ENCODE data around the gene PPARD.
"Not testable (repeated sequence)": the region's sequence is repeated elsewhere in the genome, so short reads cannot be mapped to it uniquely, and the experiment has no call there.

The PPARD gene

DNA sequence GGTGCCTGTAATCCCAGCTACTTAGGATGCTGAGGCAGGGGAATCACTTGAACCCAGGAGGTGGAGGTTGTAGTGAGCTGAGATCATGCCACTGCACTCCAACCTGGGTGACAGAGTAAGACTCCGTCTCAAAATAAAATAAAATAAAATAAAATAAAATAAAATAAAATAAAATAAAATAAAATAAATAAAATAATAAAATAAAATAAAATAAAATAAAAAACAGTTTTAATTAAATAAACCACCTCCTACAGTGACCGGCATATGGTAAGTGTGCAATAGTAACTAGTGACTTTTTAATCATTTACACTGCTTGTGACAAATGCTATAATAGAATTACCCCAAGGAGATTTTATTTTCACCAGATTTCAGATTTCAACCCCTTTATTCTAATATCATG, 33.8 kb upstream of the PPARD start:
- Mint-ChIP-seq H3K27ac (peak overlapping the region; percentile 96), H3K36me3 (peaks cover 14% of the 10 kb centered on the region)

DNA sequence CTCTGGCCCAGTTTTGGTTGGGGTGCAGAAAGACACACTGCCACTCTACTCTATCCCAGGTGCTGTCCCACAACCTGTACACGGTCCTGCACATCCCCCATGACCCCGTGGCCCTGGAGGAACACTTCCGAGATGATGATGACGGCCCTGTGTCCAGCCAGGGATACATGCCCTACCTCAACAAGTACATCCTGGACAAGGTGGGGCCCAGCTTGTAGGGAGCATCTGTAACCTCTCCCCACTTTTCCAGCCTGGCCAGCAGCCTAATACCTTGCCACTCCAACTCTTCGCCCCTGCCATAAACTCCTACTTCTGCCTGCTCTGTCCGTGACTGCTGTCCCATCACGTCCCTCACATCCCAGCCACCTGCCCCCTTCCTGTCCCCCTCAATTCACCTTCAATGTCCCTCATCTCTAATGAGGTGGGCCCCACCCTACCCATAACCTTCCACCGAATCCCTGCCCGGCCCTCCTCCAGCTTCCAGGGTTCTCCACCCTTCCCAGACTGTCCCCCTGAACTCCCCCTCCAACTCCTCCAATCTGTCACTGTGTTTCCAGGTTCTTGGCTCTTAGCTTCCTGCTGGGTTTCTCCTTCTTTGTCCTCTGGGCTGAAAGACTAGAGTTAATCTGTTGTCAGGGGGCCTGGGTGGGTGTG, 32.6 kb upstream of the PPARD start:
- no peaks in the 10 kb centered on the region for H3K27me3 Mint-ChIP-seq
- peaks cover 83% of the 10 kb centered on the region for H3K4me1 Mint-ChIP-seq
- peaks cover 12% of the 10 kb centered on the region for H3K36me3 Mint-ChIP-seq
- H3K9me3 Mint-ChIP-seq = no peaks in the 10 kb centered on the region
- peak overlapping the region; percentile 96 for H3K27ac Mint-ChIP-seq
- peak overlapping the region; percentile 80 for H3K4me3 Mint-ChIP-seq

More for the DNA sequence above, 33.8 kb upstream of the PPARD start:
- not testable (repeated sequence) for H3K27me3 Mint-ChIP-seq, H3K9me3 Mint-ChIP-seq
- Mint-ChIP-seq H3K4me3 (peak overlapping the region; percentile 57), H3K4me1 (peaks cover 80% of the 10 kb centered on the region)

DNA sequence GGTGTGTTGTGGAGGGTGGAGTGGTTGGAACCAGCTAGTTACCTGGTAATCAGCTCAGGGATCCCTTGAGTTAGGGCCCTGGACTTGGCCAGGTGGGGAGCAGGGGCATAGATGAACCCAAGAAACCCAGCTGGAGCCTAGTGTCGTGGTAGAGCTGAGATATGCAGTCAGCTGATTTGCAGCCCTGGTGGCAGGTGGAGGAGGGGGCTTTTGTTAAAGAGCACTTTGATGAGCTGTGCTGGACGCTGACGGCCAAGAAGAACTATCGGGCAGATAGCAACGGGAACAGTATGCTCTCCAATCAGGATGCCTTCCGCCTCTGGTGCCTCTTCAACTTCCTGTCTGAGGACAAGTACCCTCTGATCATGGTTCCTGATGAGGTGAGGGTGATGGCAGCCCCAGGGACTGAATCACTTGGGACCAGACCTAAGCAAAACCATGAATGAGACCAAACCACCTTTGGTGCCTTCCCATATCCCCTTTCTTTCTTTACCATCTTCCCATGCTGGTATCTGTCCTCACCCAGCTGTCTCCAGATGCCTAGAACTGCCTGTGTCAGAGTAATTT, 32.0 kb upstream of the PPARD start:
- Mint-ChIP-seq H3K4me3 (peak overlapping the region; percentile 80), H3K36me3 (peaks cover 12% of the 10 kb centered on the region), H3K27me3 (no peaks in the 10 kb centered on the region), H3K9me3 (no peaks in the 10 kb centered on the region), H3K4me1 (peaks cover 89% of the 10 kb centered on the region), H3K27ac (peak overlapping the region; percentile 96)

DNA sequence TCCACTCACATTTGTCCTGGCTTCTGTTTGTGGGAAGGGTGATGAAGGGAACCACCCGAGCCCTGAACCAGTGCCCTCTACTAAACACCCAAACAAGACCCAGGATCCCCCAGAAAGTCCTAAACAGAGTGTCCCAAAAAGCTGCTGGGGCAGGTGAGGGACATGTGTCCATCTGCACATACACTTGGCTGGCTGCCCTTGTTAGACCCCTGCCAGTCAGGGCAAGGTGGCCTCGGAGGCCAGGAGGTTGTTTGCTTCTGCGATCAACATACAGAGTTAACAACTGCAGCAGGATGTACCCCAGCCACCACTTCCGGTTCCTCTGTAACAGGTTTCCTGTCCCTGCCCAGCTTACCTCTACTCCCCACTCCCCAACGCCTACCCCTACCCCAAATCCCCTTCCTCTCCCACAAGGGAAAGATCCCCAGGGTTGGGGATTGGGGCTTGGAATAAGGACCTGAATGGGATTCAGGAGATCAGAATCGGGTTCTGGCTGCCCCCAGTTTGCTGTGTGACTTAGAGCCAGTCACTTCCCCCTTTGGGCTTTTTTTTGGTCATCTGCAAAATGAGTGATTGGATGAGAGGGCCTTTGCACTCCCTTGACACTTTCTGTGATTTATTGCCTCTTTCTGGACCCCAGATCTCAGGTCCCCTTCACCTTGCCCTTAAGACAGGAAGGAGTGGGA, 30.8 kb upstream of the PPARD start:
- Mint-ChIP-seq H3K4me1 (peaks cover 94% of the 10 kb centered on the region), H3K9me3 (no peaks in the 10 kb centered on the region), H3K27me3 (no peaks in the 10 kb centered on the region), H3K4me3 (peak overlapping the region; percentile 80), H3K36me3 (peaks cover 11% of the 10 kb centered on the region), H3K27ac (peak overlapping the region; percentile 96)

DNA sequence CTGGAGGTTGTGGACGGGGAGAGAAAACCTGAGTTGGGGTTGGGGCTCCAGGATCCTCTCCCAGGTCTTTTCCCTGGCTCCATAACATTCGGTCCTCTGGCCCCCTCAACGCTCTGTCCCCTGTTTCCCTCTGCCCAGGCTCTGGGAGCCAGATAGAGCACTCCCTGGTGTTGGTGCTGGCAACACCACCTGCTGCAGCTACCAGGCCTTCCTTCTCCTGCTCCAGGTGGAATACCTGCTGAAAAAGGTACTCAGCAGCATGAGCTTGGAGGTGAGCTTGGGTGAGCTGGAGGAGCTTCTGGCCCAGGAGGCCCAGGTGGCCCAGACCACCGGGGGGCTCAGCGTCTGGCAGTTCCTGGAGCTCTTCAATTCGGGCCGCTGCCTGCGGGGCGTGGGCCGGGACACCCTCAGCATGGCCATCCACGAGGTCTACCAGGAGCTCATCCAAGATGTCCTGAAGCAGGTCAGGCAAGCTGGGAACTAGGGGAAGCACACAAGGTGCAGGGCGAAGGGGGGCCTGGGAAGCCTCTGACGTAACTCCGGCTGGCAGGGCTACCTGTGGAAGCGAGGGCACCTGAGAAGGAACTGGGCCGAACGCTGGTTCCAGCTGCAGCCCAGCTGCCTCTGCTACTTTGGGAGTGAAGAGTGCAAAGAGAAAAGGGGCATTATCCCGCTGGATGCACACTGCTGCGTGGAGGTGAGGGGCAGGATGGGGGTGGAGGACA, 30.1 kb upstream of the PPARD start:
- Mint-ChIP-seq H3K27ac (peak overlapping the region; percentile 96), H3K27me3 (no peaks in the 10 kb centered on the region), H3K36me3 (peaks cover 12% of the 10 kb centered on the region), H3K9me3 (no peaks in the 10 kb centered on the region), H3K4me1 (peaks cover 94% of the 10 kb centered on the region), H3K4me3 (peak overlapping the region; percentile 80)

DNA sequence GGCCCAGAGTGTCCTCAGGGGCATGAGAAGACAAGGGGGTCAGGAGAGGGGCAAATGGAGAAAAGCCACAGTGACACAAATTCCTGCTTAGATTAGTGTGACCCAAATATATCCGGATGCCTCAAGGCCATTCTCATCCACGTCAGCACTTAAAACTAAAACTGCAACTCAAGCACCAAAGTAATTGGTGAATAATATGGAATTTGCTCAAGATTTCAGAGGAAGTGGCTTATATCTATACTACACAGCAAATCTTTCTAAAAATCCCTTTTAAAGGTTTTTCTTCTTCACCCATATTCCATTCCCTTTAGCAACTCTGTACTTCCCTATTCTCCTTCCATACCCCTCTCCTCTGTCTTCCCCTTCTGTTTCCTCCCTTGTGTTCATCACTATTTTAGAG, 29.6 kb upstream of the PPARD start:
- H3K27me3 Mint-ChIP-seq = no peaks in the 10 kb centered on the region
- peaks cover 15% of the 10 kb centered on the region for H3K36me3 Mint-ChIP-seq
- H3K4me1 Mint-ChIP-seq = peaks cover 94% of the 10 kb centered on the region
- no peaks in the 10 kb centered on the region for H3K9me3 Mint-ChIP-seq
- peak overlapping the region; percentile 96 for H3K27ac Mint-ChIP-seq
- H3K4me3 Mint-ChIP-seq = peak overlapping the region; percentile 80

DNA sequence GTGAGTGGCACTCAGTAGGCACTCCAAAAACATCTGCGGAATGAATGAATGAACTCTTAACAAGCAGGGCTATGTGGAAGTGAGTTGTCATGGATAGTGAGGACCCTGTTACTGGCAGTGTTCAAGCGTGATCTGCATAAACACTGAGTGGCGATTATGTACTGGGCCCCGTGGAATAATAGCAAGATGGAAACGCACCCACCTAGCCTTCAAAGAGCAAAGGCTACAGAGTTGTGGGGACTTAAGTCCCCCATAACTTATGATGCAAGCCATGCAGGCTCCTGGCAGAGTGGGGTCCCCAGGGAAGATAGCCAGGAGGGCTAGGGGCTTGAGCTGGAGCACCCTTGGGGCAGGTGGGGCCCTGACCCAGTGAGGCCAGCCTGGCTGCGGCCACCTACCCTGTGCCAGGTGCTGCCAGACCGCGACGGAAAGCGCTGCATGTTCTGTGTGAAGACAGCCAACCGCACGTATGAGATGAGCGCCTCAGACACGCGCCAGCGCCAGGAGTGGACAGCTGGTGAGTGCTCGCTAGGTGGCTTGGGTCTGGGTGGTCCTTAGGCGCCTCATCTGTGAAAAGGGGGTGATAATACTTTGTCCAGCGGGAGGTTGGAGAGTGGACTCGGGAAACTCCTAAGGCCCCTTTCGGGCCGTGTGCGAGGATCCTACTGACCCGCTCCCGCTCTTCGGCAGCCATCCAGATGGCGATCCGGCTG, 24.7 kb upstream of the PPARD start:
- Mint-ChIP-seq H3K4me3 (no peak overlapping the region), H3K27me3 (no peaks in the 10 kb centered on the region), H3K27ac (peak overlapping the region; percentile 62), H3K36me3 (peaks cover 24% of the 10 kb centered on the region), H3K4me1 (peaks cover 76% of the 10 kb centered on the region), H3K9me3 (no peaks in the 10 kb centered on the region)

DNA sequence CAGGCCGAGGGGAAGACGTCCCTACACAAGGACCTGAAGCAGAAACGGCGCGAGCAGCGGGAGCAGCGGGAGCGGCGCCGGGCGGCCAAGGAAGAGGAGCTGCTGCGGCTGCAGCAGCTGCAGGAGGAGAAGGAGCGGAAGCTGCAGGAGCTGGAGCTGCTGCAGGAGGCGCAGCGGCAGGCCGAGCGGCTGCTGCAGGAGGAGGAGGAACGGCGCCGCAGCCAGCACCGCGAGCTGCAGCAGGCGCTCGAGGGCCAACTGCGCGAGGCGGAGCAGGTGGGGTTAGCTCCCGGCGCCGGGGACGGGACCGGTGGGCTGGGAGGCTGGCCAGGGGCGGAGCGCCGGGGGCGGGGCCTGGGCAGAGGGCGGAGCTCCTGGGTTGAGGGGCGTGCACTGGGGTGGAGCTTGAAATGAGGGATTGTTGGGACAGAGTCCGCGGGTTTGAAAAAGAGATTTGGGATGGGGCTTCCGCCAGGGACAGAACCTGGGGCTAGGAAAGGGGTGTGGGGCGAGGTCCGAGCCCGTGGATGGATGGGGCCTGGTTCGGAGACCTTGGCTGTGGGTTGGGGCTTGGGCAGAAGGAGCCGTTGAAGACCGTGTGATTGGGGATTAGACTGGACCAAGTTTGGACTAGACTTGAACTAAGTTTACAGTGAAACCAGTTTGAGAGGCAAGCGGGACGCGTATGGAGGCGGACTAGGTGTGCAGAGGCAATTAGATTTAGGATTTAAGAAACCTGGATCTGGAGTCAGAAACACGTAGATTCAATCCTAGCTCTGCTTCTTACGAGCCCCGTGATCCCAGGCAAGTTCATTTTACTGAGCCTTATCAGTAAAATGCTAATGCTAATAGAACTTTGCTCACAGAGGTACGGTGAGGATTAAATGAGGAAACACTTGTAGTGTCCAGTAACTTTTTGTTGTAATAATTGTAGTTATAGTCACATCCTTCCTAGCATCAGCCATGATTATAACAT, 23.9 kb upstream of the PPARD start:
- peak overlapping the region; percentile 59 for H3K27ac Mint-ChIP-seq
- H3K4me3 Mint-ChIP-seq = no peak overlapping the region
- H3K36me3 Mint-ChIP-seq = peaks cover 25% of the 10 kb centered on the region
- H3K9me3 Mint-ChIP-seq = no peaks in the 10 kb centered on the region
- peaks cover 70% of the 10 kb centered on the region for H3K4me1 Mint-ChIP-seq
- no peaks in the 10 kb centered on the region for H3K27me3 Mint-ChIP-seq

DNA sequence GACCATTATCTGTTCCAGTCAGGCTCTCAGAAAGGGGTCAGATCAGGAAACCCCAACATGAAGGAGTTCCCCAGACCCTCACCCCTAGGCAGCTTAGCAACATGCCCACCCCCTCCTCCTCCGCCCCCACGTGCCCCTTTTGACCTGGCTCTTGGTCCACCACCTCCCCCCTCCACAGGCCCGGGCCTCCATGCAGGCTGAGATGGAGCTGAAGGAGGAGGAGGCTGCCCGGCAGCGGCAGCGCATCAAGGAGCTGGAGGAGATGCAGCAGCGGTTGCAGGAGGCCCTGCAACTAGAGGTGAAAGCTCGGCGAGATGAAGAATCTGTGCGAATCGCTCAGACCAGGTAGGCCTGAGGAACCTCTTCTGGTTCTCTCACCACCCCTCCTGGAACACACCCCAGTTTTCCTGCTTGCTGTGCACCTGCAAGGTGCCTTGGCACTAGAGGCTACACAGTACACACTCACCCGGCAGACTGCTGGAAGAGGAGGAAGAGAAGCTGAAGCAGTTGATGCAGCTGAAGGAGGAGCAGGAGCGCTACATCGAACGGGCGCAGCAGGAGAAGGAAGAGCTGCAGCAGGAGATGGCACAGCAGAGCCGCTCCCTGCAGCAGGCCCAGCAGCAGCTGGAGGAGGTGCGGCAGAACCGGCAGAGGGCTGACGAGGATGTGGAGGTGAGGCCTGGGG, 22.9 kb upstream of the PPARD start:
- no peaks in the 10 kb centered on the region for H3K9me3 Mint-ChIP-seq
- H3K27me3 Mint-ChIP-seq = no peaks in the 10 kb centered on the region
- peaks cover 60% of the 10 kb centered on the region for H3K4me1 Mint-ChIP-seq
- no peak overlapping the region for H3K27ac Mint-ChIP-seq
- peaks cover 22% of the 10 kb centered on the region for H3K36me3 Mint-ChIP-seq
- H3K4me3 Mint-ChIP-seq = no peak overlapping the region

DNA sequence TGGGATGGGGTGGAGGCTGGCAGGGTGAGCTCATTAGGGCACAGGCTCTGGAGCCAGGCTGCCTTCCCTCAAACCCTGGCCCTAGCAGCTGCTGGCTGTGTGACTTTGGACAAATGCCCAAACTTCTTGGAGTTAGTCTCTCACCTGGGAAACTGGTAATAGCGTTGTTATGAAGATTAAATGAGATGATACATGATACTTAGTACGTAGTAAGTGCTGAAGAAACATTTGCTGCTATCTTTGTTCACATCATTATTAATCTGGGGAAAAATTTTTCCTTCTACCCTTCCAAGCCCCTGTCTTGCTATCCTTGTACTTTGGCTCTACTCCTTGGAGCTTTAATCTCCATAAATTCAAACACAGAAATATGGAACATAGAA, 22.3 kb upstream of the PPARD start:
- Mint-ChIP-seq H3K4me1 (peaks cover 54% of the 10 kb centered on the region), H3K4me3 (no peak overlapping the region), H3K36me3 (peaks cover 20% of the 10 kb centered on the region), H3K9me3 (no peaks in the 10 kb centered on the region), H3K27me3 (no peaks in the 10 kb centered on the region), H3K27ac (peak overlapping the region; percentile 65)

DNA sequence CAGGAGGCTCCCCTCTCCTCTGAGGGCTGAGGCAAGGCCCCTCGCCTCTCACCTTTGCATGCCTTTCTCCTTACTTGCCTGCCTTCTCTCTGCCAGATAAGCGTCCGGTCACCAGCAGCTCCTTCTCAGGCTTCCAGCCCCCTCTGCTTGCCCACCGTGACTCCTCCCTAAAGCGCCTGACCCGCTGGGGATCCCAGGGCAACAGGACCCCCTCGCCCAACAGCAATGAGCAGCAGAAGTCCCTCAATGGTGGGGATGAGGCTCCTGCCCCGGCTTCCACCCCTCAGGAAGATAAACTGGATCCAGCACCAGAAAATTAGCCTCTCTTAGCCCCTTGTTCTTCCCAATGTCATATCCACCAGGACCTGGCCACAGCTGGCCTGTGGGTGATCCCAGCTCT, 21.3 kb upstream of the PPARD start:
- H3K9me3 Mint-ChIP-seq = no peaks in the 10 kb centered on the region
- no peak overlapping the region for H3K27ac Mint-ChIP-seq
- peaks cover 20% of the 10 kb centered on the region for H3K36me3 Mint-ChIP-seq
- no peaks in the 10 kb centered on the region for H3K27me3 Mint-ChIP-seq
- peaks cover 46% of the 10 kb centered on the region for H3K4me1 Mint-ChIP-seq
- H3K4me3 Mint-ChIP-seq = no peak overlapping the region

DNA sequence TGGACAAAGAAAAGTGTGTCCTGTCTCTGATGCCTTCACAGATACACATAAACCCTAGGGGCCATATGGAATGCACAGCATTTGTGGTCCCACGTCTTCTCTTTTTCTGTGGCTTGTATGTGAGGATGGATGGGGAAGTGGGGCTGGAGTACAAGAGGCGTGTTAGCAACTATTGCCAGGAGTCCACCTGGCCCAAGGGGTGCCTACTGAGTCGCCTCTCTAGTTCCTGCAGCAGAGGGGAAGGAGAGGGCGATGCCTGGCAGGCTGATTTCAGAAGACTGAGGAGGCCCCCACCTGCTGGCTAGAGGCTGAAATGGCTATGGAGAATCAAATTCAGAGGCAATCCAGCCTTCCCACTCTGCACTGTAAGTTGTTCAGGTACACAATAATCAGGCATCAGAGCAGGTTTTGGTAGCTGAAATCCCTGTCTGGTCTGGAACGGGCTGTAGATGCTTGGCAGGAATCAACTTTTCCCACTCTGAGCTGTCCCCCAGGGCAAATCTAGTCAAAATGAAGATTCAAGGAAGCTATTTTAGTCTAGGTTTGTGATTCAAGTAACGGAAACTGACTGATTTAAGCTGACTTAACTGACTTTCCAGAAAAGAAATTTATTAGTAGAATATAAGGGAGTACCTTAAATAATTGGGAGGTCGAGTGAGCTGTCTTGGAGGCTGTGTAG, 14.9 kb upstream of the PPARD start:
- H3K4me3 Mint-ChIP-seq = peak overlapping the region; percentile 57
- peaks cover 9% of the 10 kb centered on the region for H3K36me3 Mint-ChIP-seq
- H3K4me1 Mint-ChIP-seq = peaks cover 23% of the 10 kb centered on the region
- no peaks in the 10 kb centered on the region for H3K9me3 Mint-ChIP-seq
- no peaks in the 10 kb centered on the region for H3K27me3 Mint-ChIP-seq
- peak overlapping the region; percentile 88 for H3K27ac Mint-ChIP-seq

DNA sequence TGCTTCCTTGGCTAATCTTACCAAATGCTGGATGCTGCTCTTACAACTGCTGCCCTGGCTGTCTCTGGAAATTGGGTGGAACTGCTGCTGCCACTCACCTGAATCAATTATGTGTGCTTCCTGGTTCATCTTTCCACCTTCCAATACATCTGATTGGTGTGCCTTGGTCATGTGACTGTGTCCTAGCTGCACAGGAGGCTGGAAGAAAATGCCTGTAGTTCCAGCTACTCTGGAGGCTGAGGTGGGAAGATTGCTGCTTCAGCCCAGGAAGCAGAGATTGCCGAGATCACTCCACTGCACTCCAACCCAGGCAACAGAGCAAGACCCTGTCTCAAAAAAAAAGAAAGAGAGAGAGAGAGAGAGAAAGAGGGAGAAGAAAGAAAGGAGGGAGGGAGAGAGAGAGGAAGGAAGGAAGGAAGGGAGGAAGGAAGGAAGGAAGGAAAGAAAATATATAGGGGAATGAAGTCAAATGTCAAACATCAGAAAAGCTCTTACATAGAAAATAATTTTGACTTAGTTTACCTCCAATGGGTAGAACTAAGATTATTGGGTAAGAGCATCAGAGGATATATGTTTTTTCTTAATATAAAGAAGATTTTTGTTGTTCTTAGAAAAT, 14.1 kb upstream of the PPARD start:
- Mint-ChIP-seq H3K4me1 (peaks cover 26% of the 10 kb centered on the region), H3K27me3 (no peaks in the 10 kb centered on the region), H3K27ac (peak overlapping the region; percentile 87), H3K9me3 (no peaks in the 10 kb centered on the region), H3K36me3 (peaks cover 9% of the 10 kb centered on the region), H3K4me3 (no peak overlapping the region)

Data from activated naive CD4-positive, alpha-beta T cell treated with anti-CD3 and anti-CD28 coated beads, Interleukin-2, amount 50 U/mL, for 24 hours (primary cell).